Femur (tissue), 1 donor: ENCODE measurements around the gene CHAF1B.
A peak's percentile ranks its signal among the peaks of the same experiment; 100 is the strongest.
"Not testable (repeated sequence)": the region's sequence is repeated elsewhere in the genome, so short reads cannot be mapped to it uniquely, and the experiment has no call there.

Experiments used
- DNase-seq: peaks from one replicate; pipeline ENCODE4 v3.0.0-alpha.2; 2017

Gene CHAF1B

GRCh38 chr21:36391649-36392048 lies 6.5 kb downstream of the CHAF1B start:
- DNase-seq, result not testable (repeated sequence)

DNA sequence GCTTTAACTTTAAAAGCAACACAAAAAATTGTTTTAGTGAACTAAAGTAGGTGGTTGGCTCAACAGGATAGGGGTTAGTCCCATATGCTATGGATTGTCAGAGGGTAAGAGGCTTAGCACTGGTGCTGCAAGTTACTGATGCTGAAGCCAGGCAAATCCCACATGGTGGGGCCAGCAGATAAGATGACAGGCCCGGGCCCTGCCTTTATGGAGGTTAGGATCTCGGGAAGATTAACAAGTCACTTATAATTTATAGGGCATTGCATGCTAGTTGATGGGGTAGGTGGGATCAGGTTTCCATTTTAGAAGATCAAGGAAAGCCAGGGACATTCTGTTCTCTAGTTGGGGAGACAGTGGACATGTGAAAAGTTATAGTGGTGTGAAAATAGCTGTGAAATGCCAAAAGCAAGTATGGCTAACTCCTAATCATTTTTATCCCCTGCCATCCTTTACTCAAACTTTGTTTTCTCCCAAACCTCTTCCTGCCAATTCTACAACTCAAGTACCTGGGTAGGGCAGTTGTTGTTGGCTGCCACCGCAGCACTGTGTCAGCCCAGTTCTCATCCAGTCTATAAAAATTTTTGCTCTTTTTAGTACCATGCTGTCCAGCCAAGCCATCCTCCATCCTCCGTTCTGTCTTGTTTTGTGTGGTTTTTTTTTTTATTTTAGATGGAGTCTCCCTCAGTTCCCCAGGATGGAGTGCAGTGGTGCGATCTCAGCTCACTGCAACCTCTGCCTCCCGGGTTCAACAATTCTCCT lies 10.3 kb downstream of the CHAF1B start:
- no peak for DNase-seq

- no peak for DNase-seq
These were observed 11.1 kb downstream of the CHAF1B start for GRCh38 chr21:36396325-36396724.

GRCh38 chr21:36396971-36397370 lies 11.8 kb downstream of the CHAF1B start:
- no peak for DNase-seq

DNA sequence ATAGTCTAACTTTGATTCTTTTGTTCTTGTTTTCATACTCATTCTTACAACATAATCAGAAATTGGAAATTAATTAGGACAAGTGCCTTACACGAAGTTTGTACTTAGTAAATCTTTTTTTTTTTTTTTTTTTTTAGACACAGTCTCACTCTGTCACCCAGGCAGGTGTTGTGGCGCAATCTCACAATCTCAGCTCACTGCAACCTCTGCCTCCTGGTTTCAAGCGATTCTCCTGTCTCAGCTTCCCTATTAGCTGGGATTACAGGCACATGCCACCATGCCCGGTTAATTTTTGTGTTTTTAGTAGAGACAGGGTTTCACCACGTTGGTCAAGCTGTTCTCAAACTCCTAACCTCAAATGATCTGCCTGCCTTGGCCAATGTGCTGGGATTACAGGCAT lies 12.4 kb downstream of the CHAF1B start:
- no peak for DNase-seq

GRCh38 chr21:36399736-36400135 lies 14.5 kb downstream of the CHAF1B start:
- DNase-seq, result not testable (repeated sequence)

- no peak for DNase-seq
These were observed 15.5 kb downstream of the CHAF1B start for GRCh38 chr21:36400719-36401118.

DNA sequence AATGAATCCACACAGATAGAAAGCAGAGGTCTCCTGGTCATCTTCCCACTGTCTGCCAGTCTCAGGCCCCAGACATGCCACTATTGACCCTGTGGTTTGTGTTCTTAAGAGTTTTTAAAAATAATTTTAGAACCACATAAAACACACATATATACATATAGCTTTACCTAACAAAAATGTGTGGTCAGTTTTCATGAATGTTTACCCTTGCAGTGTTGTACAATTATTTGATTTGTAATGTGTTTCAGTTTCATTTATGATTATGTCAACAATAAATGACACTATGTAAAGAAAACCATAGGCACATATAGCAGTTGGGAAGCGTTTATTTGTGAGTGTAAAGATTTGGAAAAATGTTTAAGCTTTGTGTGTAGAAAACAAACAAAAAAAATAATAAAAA lies 17.1 kb downstream of the CHAF1B start:
- no peak for DNase-seq

- DNase-seq, result no peak
These were observed 18.5 kb downstream of the CHAF1B start for GRCh38 chr21:36403713-36404112.

DNA sequence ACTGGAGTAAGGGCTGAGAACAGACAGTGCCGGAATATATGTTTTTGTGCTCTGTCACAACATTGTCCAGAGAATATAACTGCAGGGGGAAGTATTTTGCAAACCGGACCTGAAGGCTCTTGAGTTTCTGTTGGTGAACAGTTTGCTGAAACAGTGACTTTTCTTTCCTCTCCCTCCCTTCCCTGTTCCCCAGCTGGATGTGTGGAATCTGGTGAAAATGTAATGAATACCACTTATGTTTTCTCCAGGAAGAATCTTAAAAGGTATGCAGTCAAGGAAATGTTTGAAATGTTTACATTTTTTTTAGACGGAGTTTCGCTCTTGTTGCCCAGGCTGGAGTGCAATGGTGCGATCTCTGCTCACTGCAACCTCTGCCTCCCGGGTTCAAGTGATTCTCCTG lies 23.4 kb downstream of the CHAF1B start:
- DNase-seq, result no peak

DNA sequence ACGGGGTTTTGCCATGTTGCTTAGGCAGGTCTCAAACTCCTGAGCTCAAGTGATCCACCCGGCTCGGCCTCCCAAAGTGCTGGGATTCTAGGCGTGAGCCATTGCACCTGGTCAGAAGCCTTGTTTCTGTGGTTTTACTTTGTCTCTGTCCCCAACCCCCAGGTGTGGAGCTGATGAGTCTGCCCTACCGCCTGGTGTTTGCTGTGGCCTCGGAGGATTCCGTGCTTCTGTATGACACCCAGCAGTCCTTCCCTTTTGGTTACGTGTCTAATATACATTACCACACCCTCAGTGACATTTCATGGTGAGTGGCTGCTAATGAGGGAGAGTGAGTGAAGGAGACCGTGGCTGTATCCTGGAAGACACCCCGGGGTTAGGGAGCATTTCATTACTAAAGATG lies 26.1 kb downstream of the CHAF1B start:
- DNase-seq, result no peak

GRCh38 chr21:36412916-36413315 lies 27.7 kb downstream of the CHAF1B start:
- no peak for DNase-seq

DNA sequence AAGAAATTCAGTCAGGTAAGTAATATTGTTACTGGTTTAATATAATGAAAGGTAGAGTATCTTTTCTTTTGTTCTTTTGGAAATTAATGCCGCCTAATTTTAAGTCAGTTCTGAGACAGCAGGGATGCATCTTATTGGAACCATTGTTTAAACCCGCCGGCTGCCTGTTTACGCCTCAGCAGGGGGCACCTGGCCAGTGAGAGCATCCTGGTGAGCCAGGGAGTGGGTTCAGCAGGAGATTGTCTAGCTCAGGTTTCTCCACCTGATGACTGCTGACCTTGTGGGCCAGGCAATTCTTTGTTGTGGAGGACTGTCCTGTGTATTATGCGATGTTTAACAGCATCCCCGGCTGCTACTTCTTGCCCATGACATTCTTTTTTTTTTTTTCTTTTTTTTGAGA lies 30.2 kb downstream of the CHAF1B start:
- no peak for DNase-seq

DNA sequence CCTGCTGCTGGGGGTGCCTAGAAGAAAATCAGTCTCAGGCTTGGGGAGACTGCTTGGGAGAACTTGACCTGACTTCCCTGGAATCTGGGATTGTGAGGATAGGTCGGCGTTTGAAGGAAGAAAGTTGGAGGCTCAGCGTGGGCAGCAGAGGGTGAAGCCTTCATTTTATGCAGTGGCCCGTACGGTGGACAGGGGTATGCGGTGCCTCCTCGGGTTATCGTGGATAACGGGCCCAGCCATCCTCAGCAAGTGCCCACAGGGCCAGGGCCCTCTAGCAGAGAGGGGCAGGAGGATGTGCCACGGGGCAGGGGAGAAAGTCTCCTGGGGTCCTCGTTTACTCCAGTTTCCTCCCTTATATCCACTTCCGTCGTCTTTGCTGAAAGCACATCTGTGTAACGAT lies 34.0 kb downstream of the CHAF1B start:
- DNase-seq, result no peak

- peak; percentile 89 for DNase-seq
These were observed 34.8 kb downstream of the CHAF1B start for GRCh38 chr21:36419996-36420395.

DNA sequence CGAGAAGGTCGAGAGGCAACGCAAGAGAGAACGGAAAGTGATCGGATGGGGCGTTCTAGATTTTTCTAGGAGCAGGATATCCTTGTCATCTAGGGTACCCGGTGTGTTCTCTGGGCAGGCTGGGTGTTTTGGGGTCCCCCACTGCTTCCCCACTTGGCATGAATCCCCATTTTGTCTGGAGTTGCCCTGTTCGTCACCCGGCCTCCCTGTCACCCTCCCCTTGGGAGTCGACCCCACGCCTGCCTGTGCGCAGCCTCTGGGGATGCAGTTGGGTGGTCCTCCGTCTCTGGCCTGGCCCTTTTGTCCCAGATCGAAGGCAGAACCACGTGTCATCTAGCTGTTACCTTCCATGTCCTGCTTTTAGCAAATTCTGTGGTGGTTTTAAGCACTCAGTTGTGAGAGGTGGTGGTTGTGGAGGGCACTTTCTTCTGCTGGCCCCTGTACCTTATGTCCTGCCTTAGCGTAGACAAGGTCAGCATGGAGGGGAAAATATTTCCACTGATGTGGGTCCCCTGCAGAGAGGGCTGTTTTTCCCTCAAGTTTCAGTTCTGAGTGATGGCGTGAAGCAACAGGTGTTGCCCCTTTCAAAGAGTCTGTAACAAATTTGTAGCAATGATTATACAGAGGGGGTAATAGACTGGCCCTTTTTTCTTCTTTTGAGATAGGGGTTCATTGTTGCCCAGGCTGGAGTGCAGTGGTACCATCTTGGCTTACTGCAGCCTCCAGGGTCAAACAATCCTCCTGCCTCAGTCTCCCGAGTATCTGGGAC lies 35.6 kb downstream of the CHAF1B start:
- no peak for DNase-seq

- no peak for DNase-seq
These were observed 37.3 kb downstream of the CHAF1B start for GRCh38 chr21:36422279-36423098.

DNA sequence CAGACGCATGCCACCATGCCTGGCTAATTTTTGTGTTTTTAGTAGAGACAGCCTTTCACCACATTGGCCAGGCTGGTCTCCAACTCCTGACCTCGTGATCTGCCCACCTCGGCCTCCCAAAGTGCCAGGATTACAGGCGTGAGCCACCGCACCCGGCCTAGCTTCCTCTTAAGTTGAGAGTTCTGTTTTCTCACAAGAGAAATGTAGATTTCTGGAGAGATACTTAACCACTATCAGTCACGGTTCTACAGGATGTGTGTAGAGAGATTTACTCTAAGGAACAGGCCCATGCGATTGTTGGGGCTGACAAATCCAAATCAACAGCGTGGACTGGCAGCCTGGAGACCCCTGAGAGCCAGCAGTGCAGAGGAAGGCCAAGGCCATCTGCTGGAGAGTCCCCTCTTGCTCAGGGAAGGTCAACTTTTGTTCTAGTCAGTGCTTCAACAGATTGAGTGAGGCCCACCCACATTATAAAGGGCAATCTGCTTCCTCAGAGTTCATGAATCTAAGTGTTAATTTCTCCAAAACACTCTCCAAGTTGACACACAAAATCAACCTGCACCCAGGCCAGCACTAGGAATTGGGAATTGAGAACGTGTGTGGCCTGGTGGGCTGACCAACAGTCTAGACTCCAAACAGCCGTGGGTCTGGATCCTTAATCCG lies 38.7 kb downstream of the CHAF1B start:
- DNase-seq, result no peak

DNA sequence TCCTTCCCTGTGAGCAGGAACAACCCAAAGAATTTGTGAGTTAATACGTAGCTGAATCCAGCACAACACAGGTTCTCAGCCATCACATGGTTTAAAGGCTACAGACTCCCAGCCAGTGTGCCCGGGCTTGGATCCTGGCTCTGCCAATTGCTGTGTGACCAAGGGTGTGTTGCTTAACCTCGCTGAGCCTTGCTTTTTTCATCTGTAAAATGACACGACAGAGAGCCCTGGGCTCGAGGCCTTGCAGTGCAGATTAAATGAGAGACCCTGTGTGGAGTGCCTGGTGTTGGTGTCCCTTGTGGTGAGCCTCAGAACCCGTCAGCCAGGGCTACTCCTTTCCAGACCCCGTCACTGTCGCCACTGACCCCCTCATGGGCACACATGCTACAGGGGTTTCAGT lies 39.4 kb downstream of the CHAF1B start:
- no peak for DNase-seq

- DNase-seq, result peak; percentile 48
These were observed 40.1 kb downstream of the CHAF1B start for GRCh38 chr21:36425286-36425685.

DNA sequence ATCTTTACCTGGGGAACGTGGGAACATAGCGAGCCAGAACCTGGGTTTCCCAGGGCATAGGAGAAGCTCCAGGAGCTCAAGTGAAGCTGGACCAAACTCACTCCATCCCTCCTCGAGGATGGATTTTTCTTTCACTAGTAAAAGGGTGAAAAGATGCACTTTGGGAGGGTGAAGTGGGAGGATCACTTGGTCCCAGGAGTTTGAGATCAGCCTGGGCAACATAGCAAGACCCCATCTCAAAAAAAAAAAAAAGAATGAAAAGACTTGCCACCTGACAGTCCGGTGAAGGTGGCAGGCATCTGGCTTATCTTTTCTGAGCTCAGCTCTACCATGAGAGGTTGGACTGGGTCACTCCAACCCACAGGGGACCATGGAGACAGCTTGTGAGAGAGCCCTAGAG lies 42.3 kb downstream of the CHAF1B start:
- no peak for DNase-seq

DNA sequence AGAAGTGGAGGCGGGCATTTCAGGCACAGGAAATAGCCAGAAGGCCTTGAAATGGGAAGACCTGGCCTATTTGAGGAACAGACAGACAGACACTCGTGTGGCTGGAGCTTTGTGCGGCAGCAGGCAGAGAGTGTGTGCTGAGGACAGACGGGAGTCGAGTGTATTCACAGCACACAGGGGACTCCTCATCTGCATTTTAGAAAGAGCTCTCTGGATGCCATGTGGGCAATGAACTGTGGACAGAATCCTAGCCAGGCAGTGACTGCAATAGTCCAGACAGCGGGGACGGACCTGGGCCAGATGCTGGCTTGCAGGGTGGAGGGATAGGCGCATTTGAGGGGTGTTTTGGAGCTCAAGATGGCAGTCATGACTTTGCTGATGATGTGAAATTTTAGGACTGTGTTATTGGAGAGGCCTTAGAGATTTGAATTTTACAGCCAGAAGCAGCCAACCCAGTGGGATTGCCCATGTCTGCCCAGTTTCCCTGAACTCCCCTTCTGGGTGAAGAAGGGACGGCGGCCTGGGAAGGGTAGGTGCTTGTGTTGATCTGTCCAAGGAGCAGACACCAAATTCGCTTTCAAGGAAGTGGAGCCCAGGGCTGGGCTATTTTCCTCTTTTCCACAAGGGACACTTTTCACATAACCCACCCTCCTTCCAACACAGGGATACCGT lies 43.7 kb downstream of the CHAF1B start:
- DNase-seq, result no peak
